MM.1S (cell line): ENCODE results near the gene DHX36.

Experiments used
- EZH2 ChIP-seq: fragments of 300-600 bp; sonication (generic); optimal IDR thresholded peaks from 2 replicates; pipeline ENCODE3; 2017; ENCODE audit warnings: low read depth, mild to moderate bottlenecking, antibody characterized with exemption, low read length, mixed read lengths
- EZH2phosphoT487 ChIP-seq: fragments of 300-600 bp; sonication (generic); IDR thresholded peaks from 2 replicates; pipeline ENCODE4 v1.6.1; 2018; ENCODE audit warnings: antibody characterized with exemption, low read length
- TF ChIP-seq, protein P1 (sequence below): fragments of 300-600 bp; sonication (generic); IDR thresholded peaks from 2 replicates; pipeline ENCODE4 v1.5.1; 2016; ENCODE audit warnings: antibody characterized with exemption, low read length, mixed read lengths

DNA sequence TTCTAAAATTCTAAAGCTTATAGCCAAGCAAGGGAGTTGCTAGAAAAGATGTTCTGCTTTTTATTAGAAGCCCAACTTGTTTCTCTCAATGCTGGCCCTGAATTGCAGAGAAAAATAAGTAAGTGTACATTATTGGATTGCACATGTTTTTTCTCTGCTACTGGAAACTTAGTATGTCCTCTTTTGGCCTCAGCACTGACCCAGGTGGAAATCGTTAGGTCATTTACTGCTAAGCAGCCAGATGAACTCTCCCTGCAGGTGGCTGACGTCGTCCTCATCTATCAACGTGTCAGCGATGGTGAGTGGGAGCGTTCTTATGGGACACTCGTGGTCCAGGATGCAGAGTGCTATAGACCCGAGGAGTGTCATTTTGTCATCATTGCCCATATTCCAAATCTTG is 69.8 kb downstream of the DHX36 start:
- TF ChIP-seq, protein P1, sequence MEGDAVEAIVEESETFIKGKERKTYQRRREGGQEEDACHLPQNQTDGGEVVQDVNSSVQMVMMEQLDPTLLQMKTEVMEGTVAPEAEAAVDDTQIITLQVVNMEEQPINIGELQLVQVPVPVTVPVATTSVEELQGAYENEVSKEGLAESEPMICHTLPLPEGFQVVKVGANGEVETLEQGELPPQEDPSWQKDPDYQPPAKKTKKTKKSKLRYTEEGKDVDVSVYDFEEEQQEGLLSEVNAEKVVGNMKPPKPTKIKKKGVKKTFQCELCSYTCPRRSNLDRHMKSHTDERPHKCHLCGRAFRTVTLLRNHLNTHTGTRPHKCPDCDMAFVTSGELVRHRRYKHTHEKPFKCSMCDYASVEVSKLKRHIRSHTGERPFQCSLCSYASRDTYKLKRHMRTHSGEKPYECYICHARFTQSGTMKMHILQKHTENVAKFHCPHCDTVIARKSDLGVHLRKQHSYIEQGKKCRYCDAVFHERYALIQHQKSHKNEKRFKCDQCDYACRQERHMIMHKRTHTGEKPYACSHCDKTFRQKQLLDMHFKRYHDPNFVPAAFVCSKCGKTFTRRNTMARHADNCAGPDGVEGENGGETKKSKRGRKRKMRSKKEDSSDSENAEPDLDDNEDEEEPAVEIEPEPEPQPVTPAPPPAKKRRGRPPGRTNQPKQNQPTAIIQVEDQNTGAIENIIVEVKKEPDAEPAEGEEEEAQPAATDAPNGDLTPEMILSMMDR: no peak
- TF ChIP-seq EZH2 (no peak), EZH2phosphoT487 (no peak)
